Progenitor cell of endocrine pancreas (in vitro differentiated cells): Measurements from ENCODE around the gene SGPL1. TPM values are rescaled to one million over a fixed set of nuclear protein-coding genes. Genes with fewer than 3 reads are reported as not detected.

Experiments used
- DNase-seq: peaks from one replicate; pipeline ENCODE4 v3.0.0; 2021; ENCODE audit warnings: low spot score; ENCODE audit not compliant: unreplicated experiment
- H3K27ac Mint-ChIP-seq: 2 replicates; pipeline ENCODE4 v1.8.0; 2021; ENCODE audit warnings: mild to moderate bottlenecking, moderate library complexity, mixed read lengths
- H3K27me3 Mint-ChIP-seq: 2 replicates; pipeline ENCODE4 v1.8.0; 2021; ENCODE audit warnings: mixed read lengths
- H3K36me3 Mint-ChIP-seq: 2 replicates; pipeline ENCODE4 v1.8.0; 2022; ENCODE audit warnings: mixed read lengths; ENCODE audit not compliant: insufficient read depth
- H3K4me1 Mint-ChIP-seq: 2 replicates; pipeline ENCODE4 v1.8.0; 2021; ENCODE audit warnings: low read depth, mixed read lengths
- H3K4me3 Mint-ChIP-seq: 2 replicates; pipeline ENCODE4 v1.8.0; 2021; ENCODE audit warnings: low read depth, mild to moderate bottlenecking, moderate library complexity, mixed read lengths
- H3K9me3 Mint-ChIP-seq: 2 replicates; pipeline ENCODE4 v1.8.0; 2021; ENCODE audit warnings: low read depth, mixed read lengths
- total RNA-seq: library from RNA; stranded (reverse); gene quantifications from 2 replicates; pipeline ENCODE4 v1.2.1, GENCODE V29; 2021
- TF ChIP-seq, protein P1 (sequence below): fragments of 200-600 bp; sonication (generic); IDR thresholded peaks from one replicate; pipeline ENCODE4 v1.5.0; 2021; ENCODE audit warnings: antibody characterized with exemption, mild to moderate bottlenecking; ENCODE audit not compliant: unreplicated experiment

The SGPL1 gene
- total RNA-seq, 1 donor from 2014 or later = 82.1 TPM

DNA sequence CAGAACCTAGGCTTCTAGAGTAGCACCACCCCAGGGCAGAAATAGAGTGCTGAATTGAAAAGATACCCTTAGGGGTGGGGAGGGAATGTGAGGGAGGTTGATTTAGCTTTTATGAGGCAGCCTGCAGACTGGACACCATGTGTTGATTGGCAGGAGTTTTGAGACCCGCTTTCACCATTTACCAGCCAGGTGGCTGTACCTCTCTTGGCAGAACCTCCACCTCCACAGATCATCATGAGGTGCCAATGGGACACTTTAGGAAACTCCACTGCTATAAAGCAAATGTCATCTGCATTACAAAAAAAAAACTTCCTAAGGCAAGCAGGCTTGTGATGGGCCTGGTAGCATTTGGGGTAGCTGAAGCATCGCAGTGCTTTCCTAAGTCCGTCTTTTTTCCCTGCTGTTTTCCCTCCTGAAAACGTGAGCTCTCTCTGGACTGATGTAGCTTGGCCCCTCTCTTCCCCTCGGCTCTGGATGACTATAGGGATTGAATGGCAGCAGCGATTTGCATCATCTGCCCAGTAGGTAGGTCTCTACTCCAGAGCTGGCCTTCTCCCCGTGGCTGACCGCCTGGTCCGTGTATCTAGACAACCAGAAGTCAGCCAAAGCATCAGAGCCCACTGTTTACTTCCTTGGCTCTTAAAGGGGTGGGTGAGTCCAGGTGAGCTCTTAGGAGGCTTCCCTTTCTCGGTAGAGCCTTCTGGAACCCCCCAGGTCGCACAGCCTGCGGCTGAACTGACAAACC is 71.3 kb downstream of the SGPL1 start:
- Mint-ChIP-seq H3K27me3 (no peaks in the 10 kb centered on the region), H3K4me3 (peak overlapping the region; percentile 82), H3K27ac (peak overlapping the region; percentile 88), H3K36me3 (peaks cover 17% of the 10 kb centered on the region), H3K4me1 (peaks cover 21% of the 10 kb centered on the region), H3K9me3 (no peaks in the 10 kb centered on the region)
- TF ChIP-seq, protein P1, sequence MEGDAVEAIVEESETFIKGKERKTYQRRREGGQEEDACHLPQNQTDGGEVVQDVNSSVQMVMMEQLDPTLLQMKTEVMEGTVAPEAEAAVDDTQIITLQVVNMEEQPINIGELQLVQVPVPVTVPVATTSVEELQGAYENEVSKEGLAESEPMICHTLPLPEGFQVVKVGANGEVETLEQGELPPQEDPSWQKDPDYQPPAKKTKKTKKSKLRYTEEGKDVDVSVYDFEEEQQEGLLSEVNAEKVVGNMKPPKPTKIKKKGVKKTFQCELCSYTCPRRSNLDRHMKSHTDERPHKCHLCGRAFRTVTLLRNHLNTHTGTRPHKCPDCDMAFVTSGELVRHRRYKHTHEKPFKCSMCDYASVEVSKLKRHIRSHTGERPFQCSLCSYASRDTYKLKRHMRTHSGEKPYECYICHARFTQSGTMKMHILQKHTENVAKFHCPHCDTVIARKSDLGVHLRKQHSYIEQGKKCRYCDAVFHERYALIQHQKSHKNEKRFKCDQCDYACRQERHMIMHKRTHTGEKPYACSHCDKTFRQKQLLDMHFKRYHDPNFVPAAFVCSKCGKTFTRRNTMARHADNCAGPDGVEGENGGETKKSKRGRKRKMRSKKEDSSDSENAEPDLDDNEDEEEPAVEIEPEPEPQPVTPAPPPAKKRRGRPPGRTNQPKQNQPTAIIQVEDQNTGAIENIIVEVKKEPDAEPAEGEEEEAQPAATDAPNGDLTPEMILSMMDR = no peak
- DNase-seq = no peak

DNA sequence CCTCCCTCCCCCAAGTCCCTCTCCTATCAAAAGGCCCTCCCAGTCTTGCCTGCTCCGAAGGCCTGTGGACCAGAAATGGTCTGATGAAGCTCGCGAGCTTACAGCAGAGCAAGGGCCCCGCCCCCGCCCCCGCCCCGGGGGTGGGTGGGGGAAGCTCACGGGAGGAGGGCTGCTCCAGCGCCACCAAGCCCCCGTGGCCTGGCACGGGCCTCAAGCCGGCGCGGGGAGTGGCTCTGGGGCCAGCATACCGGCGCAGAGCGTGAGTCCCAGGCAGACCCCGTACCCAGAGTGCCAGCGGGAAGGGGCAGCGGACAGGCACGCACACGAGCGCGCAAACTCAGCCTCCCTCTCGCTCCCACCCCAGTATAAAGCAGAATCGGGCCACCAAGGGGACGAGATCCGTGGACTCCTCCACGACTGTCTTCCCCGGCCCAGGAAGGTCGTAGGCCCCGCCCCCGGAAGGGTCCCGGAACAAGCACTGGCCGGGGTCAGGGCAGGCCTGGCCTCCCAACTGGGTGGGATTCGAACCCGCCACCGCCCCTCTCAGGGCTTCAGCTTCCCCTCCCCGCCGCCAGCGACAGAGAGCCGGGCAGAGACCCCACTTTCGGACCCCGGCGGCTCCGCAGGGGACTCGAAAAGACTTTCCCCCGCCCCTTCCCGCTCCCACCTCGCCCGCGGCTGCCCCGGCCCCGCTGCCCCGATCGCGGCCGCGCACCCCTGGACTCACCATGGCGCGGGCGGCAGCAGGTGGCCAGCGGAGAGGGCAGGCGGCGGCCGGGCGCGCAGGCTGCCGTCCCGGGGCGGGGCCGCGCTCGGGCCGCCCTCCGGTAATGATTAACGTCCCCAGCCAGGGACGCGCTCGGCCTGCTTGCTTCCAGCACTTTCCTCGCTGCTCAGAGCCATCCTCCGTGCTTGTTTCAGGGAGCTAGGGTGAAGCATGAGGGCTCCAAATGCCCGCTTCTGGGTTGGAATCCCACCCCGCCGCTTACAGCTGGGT is 72.4 kb downstream of the SGPL1 start, which contains the start of gene PCBD1:
PCBD1 (minus strand) TSS at position 762 of the 997 bp plus-strand sequence; CDS start at position 730, 32 bp downstream.
- peak; percentile 79 for DNase-seq
- H3K27me3 Mint-ChIP-seq = no peaks in the 10 kb centered on the region
- peaks cover 15% of the 10 kb centered on the region for H3K36me3 Mint-ChIP-seq
- peaks cover 22% of the 10 kb centered on the region for H3K4me1 Mint-ChIP-seq
- TF ChIP-seq, protein P1 = no peak
- no peaks in the 10 kb centered on the region for H3K9me3 Mint-ChIP-seq
- peak within 1 kb of the TSS; percentile 82 for H3K4me3 Mint-ChIP-seq
- H3K27ac Mint-ChIP-seq = peak within 1 kb of the TSS; percentile 91

DNA sequence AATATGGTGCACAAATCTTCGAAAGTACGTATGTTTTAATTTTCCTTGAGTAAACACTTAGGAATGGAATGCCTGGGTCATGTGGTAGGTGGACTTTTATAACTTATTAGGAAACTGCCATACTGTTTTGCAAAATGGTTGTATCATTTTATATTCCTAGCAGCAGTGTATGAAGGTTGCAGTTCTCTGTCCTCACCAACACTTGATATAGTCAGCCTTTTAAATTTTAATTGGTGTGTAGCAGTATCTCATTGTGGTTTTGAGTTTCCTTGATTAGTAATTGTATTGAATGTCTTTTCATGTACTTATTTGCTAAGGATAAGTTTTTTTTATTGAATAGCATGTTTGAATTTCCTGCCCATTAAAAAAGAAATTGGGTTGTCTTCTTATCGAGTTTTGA is 73.5 kb downstream of the SGPL1 start:
- no peaks in the 10 kb centered on the region for H3K9me3 Mint-ChIP-seq
- no peak overlapping the region for H3K27ac Mint-ChIP-seq
- peaks cover 24% of the 10 kb centered on the region for H3K4me1 Mint-ChIP-seq
- no peaks in the 10 kb centered on the region for H3K27me3 Mint-ChIP-seq
- TF ChIP-seq, protein P1 = no peak
- no peak for DNase-seq
- peaks cover 9% of the 10 kb centered on the region for H3K36me3 Mint-ChIP-seq
- H3K4me3 Mint-ChIP-seq = no peak overlapping the region

DNA sequence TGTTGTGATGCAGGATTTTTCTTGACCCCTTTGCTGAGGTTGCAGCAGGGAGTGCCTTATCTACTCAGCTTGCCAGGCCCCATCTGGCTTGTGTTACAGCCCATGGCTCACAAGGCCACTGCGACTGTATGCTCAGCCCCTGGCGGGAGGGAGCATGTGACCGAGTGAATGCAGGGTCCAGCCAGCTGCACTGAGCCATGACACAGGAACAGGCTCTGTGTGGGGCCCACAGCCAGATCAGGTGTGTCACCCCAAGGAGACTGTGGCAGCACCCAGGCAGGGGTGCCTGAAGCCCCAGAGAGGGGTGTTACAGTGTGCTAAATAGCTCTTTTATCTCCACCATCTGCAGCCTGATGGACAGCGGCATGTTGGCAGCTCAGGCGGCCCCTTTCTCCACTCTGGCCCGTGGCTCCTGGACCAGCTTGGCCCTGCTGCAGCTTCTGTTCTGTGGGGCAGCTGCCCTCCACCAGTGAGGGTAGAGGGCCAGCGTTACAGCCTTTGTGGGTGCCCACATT is 75.2 kb downstream of the SGPL1 start:
- H3K36me3 Mint-ChIP-seq = no peaks in the 10 kb centered on the region
- no peak overlapping the region for H3K27ac Mint-ChIP-seq
- no peaks in the 10 kb centered on the region for H3K27me3 Mint-ChIP-seq
- DNase-seq = no peak
- no peak overlapping the region for H3K4me3 Mint-ChIP-seq
- H3K4me1 Mint-ChIP-seq = peaks cover 24% of the 10 kb centered on the region
- no peaks in the 10 kb centered on the region for H3K9me3 Mint-ChIP-seq
- TF ChIP-seq, protein P1 = no peak

DNA sequence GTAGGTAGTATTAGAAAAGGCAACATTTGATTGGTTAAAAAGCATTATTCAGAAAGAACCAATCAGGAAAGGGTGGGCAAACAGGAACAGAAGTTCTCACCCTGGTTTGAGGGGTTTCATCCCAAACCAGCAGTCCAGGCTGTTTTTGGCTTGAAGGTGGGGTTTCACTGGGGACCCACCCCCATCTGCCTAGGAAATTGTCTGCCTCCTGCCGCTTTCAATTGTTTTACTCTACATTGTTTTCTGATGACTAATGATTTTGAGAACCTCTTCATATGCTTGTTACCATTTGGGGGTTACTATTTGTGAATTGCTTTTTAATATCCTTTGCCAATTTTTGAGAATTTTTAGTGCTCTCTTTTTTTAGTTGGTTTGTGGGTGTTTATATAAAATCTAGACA is 75.9 kb downstream of the SGPL1 start:
- Mint-ChIP-seq H3K4me3 (no peak overlapping the region), H3K27ac (no peak overlapping the region), H3K36me3 (no peaks in the 10 kb centered on the region), H3K4me1 (peaks cover 23% of the 10 kb centered on the region), H3K9me3 (peaks cover 1% of the 10 kb centered on the region), H3K27me3 (no peaks in the 10 kb centered on the region)
- DNase-seq = no peak
- TF ChIP-seq, protein P1 = no peak
